Smooth muscle cell (in vitro differentiated cells): ENCODE results near the gene CDH11. TPM values are rescaled to one million over a fixed set of nuclear protein-coding genes. Genes with fewer than 3 reads are reported as not detected.

Source experiments
- DNase-seq: peaks from one replicate; lab custom pipeline; 2025; ENCODE audit not compliant: unreplicated experiment; lab: John Stamatoyannopoulos, UW
- H2AFZ ChIP-seq: fragments of 200-600 bp; sonication (generic); 2 replicates; pipeline ENCODE4 v1.6.0; 2016; ENCODE audit warnings: antibody characterized with exemption, low read depth, mild to moderate bottlenecking
- H3F3A ChIP-seq: fragments of 200-600 bp; sonication (generic); 2 replicates; pipeline ENCODE4 v1.6.0; 2017; ENCODE audit warnings: antibody characterized with exemption, low read depth
- H3K27ac ChIP-seq: fragments of 200-600 bp; sonication (generic); 2 replicates; pipeline ENCODE4 v1.5.1; 2016; ENCODE audit warnings: low read depth, mild to moderate bottlenecking
- H3K27me3 ChIP-seq: fragments of 200-600 bp; sonication (generic); 2 replicates; pipeline ENCODE4 v1.6.1; 2016; ENCODE audit warnings: low read depth, mild to moderate bottlenecking
- H3K36me3 ChIP-seq: fragments of 200-600 bp; sonication (generic); 2 replicates; pipeline ENCODE4 v1.5.1; 2016; ENCODE audit warnings: low read depth
- H3K4me1 ChIP-seq: fragments of 200-600 bp; sonication (generic); 2 replicates; pipeline ENCODE4 v1.5.1; 2016; ENCODE audit warnings: low read depth
- H3K4me2 ChIP-seq: fragments of 200-600 bp; sonication (generic); 2 replicates; pipeline ENCODE4 v1.6.0; 2016; ENCODE audit warnings: mild to moderate bottlenecking
- H3K4me3 ChIP-seq: fragments of 200-600 bp; sonication (generic); 2 replicates; pipeline ENCODE4 v1.5.1; 2016; ENCODE audit warnings: mild to moderate bottlenecking
- H3K79me2 ChIP-seq: fragments of 200-600 bp; sonication (generic); 2 replicates; pipeline ENCODE4 v1.6.0; 2016; ENCODE audit warnings: low read depth, mild to moderate bottlenecking
- H3K9ac ChIP-seq: fragments of 200-600 bp; sonication (generic); 2 replicates; pipeline ENCODE4 v1.6.0; 2016; ENCODE audit warnings: low read depth
- H3K9me3 ChIP-seq: fragments of 200-600 bp; sonication (generic); replicated peaks from 2 replicates; pipeline ENCODE4 v1.5.1; 2016; ENCODE audit warnings: low read depth
- H4K20me1 ChIP-seq: fragments of 200-600 bp; sonication (generic); 2 replicates; pipeline ENCODE4 v1.6.0; 2016; ENCODE audit warnings: low read depth
- CTCF ChIP-seq: fragments of 200-600 bp; sonication (generic); IDR thresholded peaks from 2 replicates; pipeline ENCODE4 v1.5.1; 2017; ENCODE audit warnings: borderline replicate concordance, mild to moderate bottlenecking, antibody characterized with exemption; ENCODE audit not compliant: insufficient read depth, poor library complexity, severe bottlenecking
- WGBS: methylation state at CpG from one replicate; pipeline ENCODE4 v1.1.7; 2016; ENCODE audit warnings: low lambda C conversion rate; 5-methylcytosine and 5-hydroxymethylcytosine counted together
- polyA plus RNA-seq: library from polyadenylated mRNA; unstranded; fragments of >200 nt; fragmentation: Nextera tagmentation; extraction: Ambion mirVana; gene quantifications from 2 replicates; pipeline ENCODE4 v1.2.1, GENCODE V29; 2016
- total RNA-seq: library from RNA; depleted of rRNA; stranded (reverse); fragments of >200 nt; gene quantifications from 2 replicates; pipeline ENCODE4 v1.2.3, GENCODE V29; 2014

CDH11 gene
- total and polyA plus RNA-seq, 2 experiments from 2014 or later = 1,034 to 1,251 TPM

GRCh38 chr16:65059406-65059980, 62.4 kb downstream of the CDH11 start:
- H3K79me2 ChIP-seq = peaks cover 100% of the 10 kb centered on the region
- WGBS = 87% methylated on average over 15 of the region's 15 CpGs
- H3K9ac ChIP-seq = peak overlapping the region; percentile 1
- H3K9me3 ChIP-seq = no peaks in the 10 kb centered on the region
- DNase-seq = no peak
- H3K27ac ChIP-seq = peak overlapping the region; percentile 96
- H3F3A ChIP-seq = peaks cover 62% of the 10 kb centered on the region
- H3K27me3 ChIP-seq = no peaks in the 10 kb centered on the region
- peaks cover 4% of the 10 kb centered on the region for H3K36me3 ChIP-seq
- no peak overlapping the region for H2AFZ ChIP-seq
- peak overlapping the region; percentile 60 for H3K4me2 ChIP-seq
- peaks cover 50% of the 10 kb centered on the region for H3K4me1 ChIP-seq
- no peak for TF ChIP-seq CTCF
- peaks cover 100% of the 10 kb centered on the region for H4K20me1 ChIP-seq
- H3K4me3 ChIP-seq = no peak overlapping the region

GRCh38 chr16:65057184-65057583, 64.7 kb downstream of the CDH11 start:
- Histone ChIP-seq H3K36me3 (peaks cover 9% of the 10 kb centered on the region), H3K4me2 (no peak overlapping the region), H3K9me3 (no peaks in the 10 kb centered on the region), H3K79me2 (peaks cover 100% of the 10 kb centered on the region), H3K4me3 (no peak overlapping the region), H3F3A (peaks cover 56% of the 10 kb centered on the region), H3K9ac (no peak overlapping the region), H3K4me1 (peaks cover 44% of the 10 kb centered on the region), H4K20me1 (peaks cover 100% of the 10 kb centered on the region), H2AFZ (no peak overlapping the region), H3K27ac (peak overlapping the region; percentile 96), H3K27me3 (no peaks in the 10 kb centered on the region)
- DNase-seq = no peak
- WGBS = 82% methylated on average over 3 of the region's 3 CpGs
- TF ChIP-seq CTCF = no peak

- H3F3A ChIP-seq = peaks cover 51% of the 10 kb centered on the region
Observed at GRCh38 chr16:65054457-65054856, 67.4 kb downstream of the CDH11 start.

More at GRCh38 chr16:65054457-65054856, 67.4 kb downstream of the CDH11 start:
- Histone ChIP-seq H3K79me2 (peaks cover 100% of the 10 kb centered on the region), H3K4me2 (no peak overlapping the region), H3K9ac (no peak overlapping the region), H3K36me3 (peaks cover 18% of the 10 kb centered on the region), H3K4me3 (no peak overlapping the region), H3K27ac (peak overlapping the region; percentile 96), H3K27me3 (no peaks in the 10 kb centered on the region), H3K9me3 (no peaks in the 10 kb centered on the region), H3K4me1 (peaks cover 18% of the 10 kb centered on the region), H4K20me1 (peaks cover 100% of the 10 kb centered on the region), H2AFZ (no peak overlapping the region)
- WGBS = 28% methylated on average over 1 of the region's 1 CpG
- TF ChIP-seq CTCF = no peak
- no peak for DNase-seq
